Measurements from ENCODE around the gene BDP1. TPM values are rescaled to one million over a fixed set of nuclear protein-coding genes. Genes with fewer than 3 reads are reported as not detected.
"Not testable (repeated sequence)": the region's sequence is repeated elsewhere in the genome, so short reads cannot be mapped to it uniquely, and the experiment has no call there.

Gene BDP1
- polyA plus RNA-seq, 1 experiment = 3.7 TPM

- CTCF ChIA-PET = interaction anchor here (1.2 kb wide), 1 partner anchor 28 kb away, joined by 6 read pairs; no protein-coding TSS in a partner anchor
- no peak for TF ChIP-seq CTCF (IDR thresholded peaks at IDR 0.05; ENCODE audit: insufficient read depth, low read depth, low read length)
Observed at GRCh38 chr5:71503536-71503935, 48.1 kb downstream of the BDP1 start.

GRCh38 chr5:71522151-71522550, 66.7 kb downstream of the BDP1 start:
- Histone ChIP-seq H3K36me3 (ENCODE audit: control insufficient read depth, insufficient read depth, low read length) (peaks cover 2% of the 10 kb centered on the region; the same call in 1 of the 2 replicates), H3K4me3 (ENCODE audit: low read depth, low read length) (no peak overlapping the region), H3K27me3 (ENCODE audit: control insufficient read depth, insufficient read depth, low read length) (no peaks in the 10 kb centered on the region)
- DNase-seq (ENCODE audit: low read depth) = no peak
- CTCF ChIA-PET = interaction anchor here (0.9 kb wide), 1 partner anchor 21 kb away, joined by 3 read pairs; no protein-coding TSS in a partner anchor
- POLR2A ChIA-PET = no interaction called here
- no peak for TF ChIP-seq CTCF (IDR thresholded peaks at IDR 0.05; ENCODE audit: insufficient read depth, low read depth, low read length)

More at GRCh38 chr5:71503536-71503935, 48.1 kb downstream of the BDP1 start:
- peaks cover 9% of the 10 kb centered on the region for H3K36me3 ChIP-seq (ENCODE audit: control insufficient read depth, insufficient read depth, low read length)
- no peak for DNase-seq (ENCODE audit: low read depth)
- POLR2A ChIA-PET = no interaction called here
- H3K27me3 ChIP-seq (ENCODE audit: control insufficient read depth, insufficient read depth, low read length) = no peaks in the 10 kb centered on the region
- H3K4me3 ChIP-seq (ENCODE audit: low read depth, low read length) = no peak overlapping the region

GRCh38 chr5:71525611-71526010, 70.2 kb downstream of the BDP1 start:
- DNase-seq (ENCODE audit: low read depth); H3K36me3 ChIP-seq (ENCODE audit: control insufficient read depth, insufficient read depth, low read length); H3K4me3 ChIP-seq (ENCODE audit: low read depth, low read length); POLR2A ChIA-PET; H3K27me3 ChIP-seq (ENCODE audit: control insufficient read depth, insufficient read depth, low read length); CTCF ChIA-PET: not testable (repeated sequence)

GRCh38 chr5:71528206-71528605, 72.8 kb downstream of the BDP1 start:
- TF ChIP-seq CTCF (IDR thresholded peaks at IDR 0.05; ENCODE audit: insufficient read depth, low read depth, low read length) = no peak
- ChIA-PET POLR2A (no interaction called here), CTCF (no interaction called here)
- no peaks in the 10 kb centered on the region for H3K27me3 ChIP-seq (ENCODE audit: control insufficient read depth, insufficient read depth, low read length)
- DNase-seq (ENCODE audit: low read depth) = no peak
- peaks cover 2% of the 10 kb centered on the region for H3K36me3 ChIP-seq (ENCODE audit: control insufficient read depth, insufficient read depth, low read length)
- no peak overlapping the region for H3K4me3 ChIP-seq (ENCODE audit: low read depth, low read length)

- DNase-seq (ENCODE audit: low read depth) = no peak
- H3K27me3 ChIP-seq (ENCODE audit: control insufficient read depth, insufficient read depth, low read length) = no peaks in the 10 kb centered on the region
- POLR2A ChIA-PET = no interaction called here
- no peak for TF ChIP-seq CTCF (IDR thresholded peaks at IDR 0.05; ENCODE audit: insufficient read depth, low read depth, low read length)
- H3K4me3 ChIP-seq (ENCODE audit: low read depth, low read length) = no peak overlapping the region
- CTCF ChIA-PET = interaction anchor here (0.9 to 1.1 kb wide), 2 partner anchors 20 to 228 kb away, joined by 3 to 4 read pairs; no protein-coding TSS in a partner anchor
- no peaks in the 10 kb centered on the region; the same call in none of the 2 replicates for H3K36me3 ChIP-seq (ENCODE audit: control insufficient read depth, insufficient read depth, low read length)
Observed at GRCh38 chr5:71529682-71530081, 74.2 kb downstream of the BDP1 start.

GRCh38 chr5:71533142-71533541, 77.7 kb downstream of the BDP1 start:
- no peak for DNase-seq (ENCODE audit: low read depth)
- H3K4me3 ChIP-seq (ENCODE audit: low read depth, low read length) = no peak overlapping the region
- CTCF ChIA-PET = no interaction called here
- TF ChIP-seq CTCF (IDR thresholded peaks at IDR 0.05; ENCODE audit: insufficient read depth, low read depth, low read length) = no peak
- H3K36me3 ChIP-seq (ENCODE audit: control insufficient read depth, insufficient read depth, low read length) = peaks cover 2% of the 10 kb centered on the region
- H3K27me3 ChIP-seq (ENCODE audit: control insufficient read depth, insufficient read depth, low read length) = no peaks in the 10 kb centered on the region
- POLR2A ChIA-PET = interaction anchor here (0.7 kb wide), 1 partner anchor 25 kb away, joined by 5 read pairs; no protein-coding TSS in a partner anchor
